ENCODE results near the gene EPHB2. TPM values are rescaled to one million over a fixed set of nuclear protein-coding genes. Genes with fewer than 3 reads are reported as not detected.

EPHB2 gene
- total and polyA plus RNA-seq, 2 of the 4 experiments (the other 2 are of a cell fraction): 52.3 to 58.8 TPM

GRCh38 chr1:22816803-22817202 lies 106.2 kb downstream of the EPHB2 start:
- in situ Hi-C loops (cut with MboI; ENCODE audit: low sequenced_read_pairs): no loop called here
- POLR2A ChIA-PET (ENCODE audit: unreplicated experiment): no interaction called here
- 100% methylated on average over 1 of the region's 5 CpGs; no CpG with 5 or more reads in 1 of the 2 experiments for WGBS, 2 experiments (ENCODE audit: extremely low coverage in 2 of 2, insufficient read length in 1 of 2)

More at GRCh38 chr1:22816803-22817202, 106.2 kb downstream of the EPHB2 start:
- Histone ChIP-seq H4K5ac (ENCODE audit: low read depth, low read length) (peak overlapping the region; percentile 52; the same call in 1 of the 2 replicates), H2BK120ac (ENCODE audit: low read depth, low read length) (peak overlapping the region; percentile 47; the same call in 1 of the 2 replicates), H3K27ac (ENCODE audit: insufficient read depth, low read length) (no peak overlapping the region), H2BK5ac (ENCODE audit: low read depth, low read length, poor library complexity, severe bottlenecking) (no peak overlapping the region), H4K91ac (ENCODE audit: insufficient read depth, low read depth, low read length) (0 out of 2 replicates have a peak overlapping the region, but pooled peaks have one; percentile 42), H3K18ac (ENCODE audit: low read depth, low read length) (no peak overlapping the region; the same call in 1 of the 2 replicates), H3K4me2 (ENCODE audit: low read depth, low read length) (no peak overlapping the region), H3K9me3 (ENCODE audit: control insufficient read depth, insufficient read depth, low read length) (no peaks in the 10 kb centered on the region), H3K9ac (ENCODE audit: low read depth, low read length) (no peak overlapping the region), H2AFZ (replicated peaks; ENCODE audit: low read length, poor library complexity) (no peak overlapping the region), H4K20me1 (ENCODE audit: insufficient read depth, low read length) (peaks cover 16% of the 10 kb centered on the region; the same call in 1 of the 2 replicates), H4K8ac (ENCODE audit: low read depth in 2 of 2, low read length in 2 of 2) (no peak overlapping the region), H3K56ac (ENCODE audit: extremely low read depth, insufficient read depth, low read length) (no peak overlapping the region), H2BK20ac (ENCODE audit: low read depth, low read length) (0 out of 2 replicates have a peak overlapping the region, but pooled peaks have one; percentile 1), H3K79me1 (ENCODE audit: low read depth in 1 of 2, low read length in 2 of 2) (peaks cover 15 to 60% of the 10 kb centered on the region in 2 experiments), H3K4me3 (ENCODE audit: insufficient read depth, low read depth, low read length) (no peak overlapping the region), H3K14ac (replicated peaks; ENCODE audit: low read depth, low read length) (no peak overlapping the region), H3K23ac (ENCODE audit: low read depth, low read length) (no peak overlapping the region), H2BK15ac (ENCODE audit: low read depth, low read length) (no peak overlapping the region), H3K4me1 (ENCODE audit: control insufficient read depth, insufficient read depth, low read length) (0 out of 2 replicates have a peak, but pooled peaks cover 4% of the 10 kb centered on the region), H2AK5ac (ENCODE audit: low read depth, low read length) (0 out of 2 replicates have a peak overlapping the region, but pooled peaks have one; percentile 1), H2AK9ac (replicated peaks; ENCODE audit: low read depth, low read length, poor library complexity) (peak overlapping the region; percentile 62), H3K27me3 (ENCODE audit: control insufficient read depth, insufficient read depth, low read length) (no peaks in the 10 kb centered on the region), H3K4ac (ENCODE audit: low read depth, low read length) (0 out of 2 replicates have a peak overlapping the region, but pooled peaks have one; percentile 19), H3K36me3 (ENCODE audit: control insufficient read depth, insufficient read depth, low read length) (no peaks in the 10 kb centered on the region), H3K9me1 (ENCODE audit: insufficient read depth, low read length) (peaks cover 14% of the 10 kb centered on the region; the same call in 1 of the 2 replicates)
- TF ChIP-seq NFE2L2 (IDR thresholded peaks at IDR 0.05; ENCODE audit: low read depth, low read length) (no peak), POLR2A (IDR thresholded peaks at IDR 0.05; ENCODE audit: low read depth, low read length) (no peak)
- no peak for ATAC-seq (ENCODE audit: low read depth)
- intact Hi-C loops (cut with micrococcal nuclease): no loop called here
- dilution Hi-C loops (cut with HindIII; ENCODE audit: low sequenced_read_pairs, unreplicated experiment): no loop called here
- BruUV-seq (replicated peaks): no TSS peak
- CTCF ChIA-PET: no interaction called here
- DNase-seq: no peak

Measured in IMR-90 (cell line).